Superior temporal gyrus (tissue), 1 donor: ENCODE measurements around the gene EZH2.

Experiments used
- DNase-seq: peaks from one replicate; pipeline ENCODE4 v3.0.0-alpha.2; 2016; ENCODE audit errors: extremely low spot score

The EZH2 gene

DNA sequence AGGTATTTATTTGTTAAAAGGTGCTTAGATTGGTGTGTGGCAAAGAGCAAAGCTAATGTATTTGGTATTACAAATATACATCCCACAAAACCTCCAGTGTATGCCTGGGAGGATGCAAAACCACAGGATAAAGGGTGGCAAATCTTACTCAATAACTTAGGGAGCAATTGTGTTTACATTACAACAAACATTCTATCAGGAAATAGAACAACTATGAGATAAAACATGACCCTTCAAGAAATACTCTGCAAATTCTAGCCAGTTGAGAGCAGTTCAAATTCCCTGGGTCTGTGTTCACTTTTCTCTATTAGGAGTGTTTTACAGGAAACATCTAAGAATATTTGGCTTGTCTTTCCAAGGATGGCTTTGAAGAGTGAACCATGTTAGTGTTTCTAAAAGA, 120.5 kb downstream of the EZH2 start:
- DNase-seq, result no peak

DNA sequence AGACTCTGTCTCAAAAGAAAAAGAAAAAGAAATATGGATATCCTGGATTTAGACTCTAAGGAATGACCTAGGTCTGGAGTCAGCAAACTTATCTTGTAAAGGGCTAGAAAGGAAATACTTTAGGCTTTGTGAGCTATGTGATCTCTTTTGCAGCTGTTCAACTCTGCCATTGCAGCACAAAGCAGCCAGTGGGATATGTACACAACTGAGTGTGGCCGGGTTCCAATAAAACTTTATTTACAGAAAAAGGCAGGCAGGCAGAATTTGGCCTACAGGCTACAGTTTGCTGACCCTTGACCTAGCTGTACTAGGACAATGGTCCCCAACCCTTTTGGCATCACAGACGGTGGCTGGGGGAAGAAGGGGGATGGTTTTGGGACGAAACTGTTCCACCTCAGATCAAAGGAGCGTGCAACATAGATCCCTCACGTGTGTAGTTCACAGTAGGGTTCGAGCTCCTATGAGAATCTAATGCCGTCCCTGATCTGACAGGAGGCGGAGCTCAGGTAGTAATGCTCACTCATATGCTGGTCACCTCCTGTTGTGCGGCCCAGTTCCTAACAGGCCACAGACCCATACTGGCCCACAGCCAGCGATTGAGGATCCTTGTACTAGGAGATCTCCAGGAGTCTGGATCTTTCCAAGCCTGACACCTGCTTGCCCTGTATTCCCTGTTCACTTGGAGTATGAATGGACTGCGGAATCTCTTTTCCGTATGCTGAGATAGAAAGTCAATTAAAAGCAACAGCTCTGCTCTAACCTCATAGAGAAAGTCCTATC, 122.4 kb downstream of the EZH2 start:
- DNase-seq, result no peak
